Amniotic epithelial cell (primary cell): ENCODE results near the gene RGS9.

Experiments used
- DNase-seq: peaks from one replicate; pipeline ENCODE4 v3.0.0-alpha.2; 2010; ENCODE audit warnings: low read depth

RGS9 gene

DNA sequence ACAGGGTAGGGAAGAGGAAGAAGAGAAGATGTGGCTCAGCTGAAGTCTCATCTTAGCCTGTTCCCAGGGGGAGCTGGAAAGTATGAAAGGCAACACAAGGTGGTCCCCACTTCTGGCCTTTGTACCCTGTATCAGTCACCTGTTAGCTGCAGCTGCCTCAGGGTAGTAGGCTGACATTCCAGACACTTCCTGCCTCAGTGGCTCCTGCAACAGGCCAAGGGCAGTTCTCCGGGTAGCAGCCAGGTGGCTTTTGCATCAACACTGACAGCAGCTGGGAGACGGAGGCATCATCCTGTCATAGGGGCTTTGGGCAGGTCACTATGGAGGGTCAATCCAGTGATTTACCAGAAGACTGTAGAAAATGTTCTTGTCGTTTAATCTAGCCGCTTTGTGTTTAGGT, 124.0 kb downstream of the RGS9 start:
- no peak for DNase-seq

DNA sequence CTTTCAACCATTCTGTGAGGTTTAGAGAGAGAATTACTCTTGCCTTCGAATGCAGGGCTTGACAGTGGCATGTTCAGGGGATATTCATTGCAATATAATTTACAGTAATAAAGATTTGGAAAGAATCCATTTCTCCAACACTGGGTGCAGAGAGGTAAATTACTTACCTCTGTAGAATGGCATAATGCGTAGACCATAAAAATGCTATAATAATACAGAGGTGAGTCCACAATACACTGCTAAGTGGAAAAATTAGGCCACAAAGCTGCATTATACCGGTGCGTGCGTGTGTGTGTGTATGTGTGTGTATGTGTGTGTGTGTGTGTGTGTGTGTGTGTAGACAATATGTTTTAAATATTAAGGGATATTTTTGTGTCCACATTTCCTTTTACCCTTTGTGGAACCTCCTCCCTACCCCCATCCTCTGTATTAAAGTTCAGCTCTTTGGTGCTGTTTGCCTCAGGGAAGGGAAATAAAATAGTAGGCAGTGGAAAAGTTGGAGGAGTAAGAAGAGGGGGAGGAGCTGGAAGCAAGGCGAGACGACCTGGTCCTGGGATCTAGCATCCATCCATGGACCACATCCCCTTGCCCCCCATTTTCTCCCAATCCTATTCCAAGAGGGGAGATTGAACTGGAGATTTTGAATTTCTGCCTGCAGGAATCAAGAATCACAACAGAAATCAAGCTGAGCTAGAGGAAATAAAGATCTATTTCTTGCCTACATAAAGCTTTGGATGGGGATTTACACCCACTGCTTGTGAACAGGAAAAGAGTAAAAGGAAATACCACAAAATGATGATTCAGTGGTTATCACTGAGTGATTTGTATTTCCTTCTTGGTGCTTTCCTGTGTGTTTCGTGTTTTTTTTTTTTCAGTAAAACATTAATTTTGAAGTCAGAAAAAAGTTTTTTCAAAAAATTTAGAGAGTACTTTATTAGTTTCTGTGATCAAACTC, 124.8 kb downstream of the RGS9 start:
- DNase-seq, result peak; percentile 41

DNA sequence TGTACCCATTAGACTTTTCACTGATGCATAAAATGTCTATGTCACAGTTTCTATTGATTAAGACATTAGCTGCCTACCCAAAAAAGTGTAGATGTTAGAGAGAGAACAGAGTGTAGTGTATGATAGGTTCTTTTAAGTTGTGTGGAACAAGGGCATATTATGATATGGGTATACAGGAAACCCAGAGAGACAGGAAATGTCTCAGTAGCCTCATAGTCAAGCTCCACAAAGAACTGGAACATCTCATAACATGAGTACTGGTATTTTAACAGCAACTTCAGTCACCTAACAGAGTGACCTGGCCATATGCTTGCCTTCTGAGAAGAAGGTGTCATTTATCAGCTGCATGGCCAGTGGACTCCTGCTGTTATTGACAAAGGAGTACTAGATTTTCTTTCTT, 128.1 kb downstream of the RGS9 start:
- no peak for DNase-seq

- peak; percentile 53 for DNase-seq
Measured at GRCh38 chr17:65268832-65269231, 131.7 kb downstream of the RGS9 start.

GRCh38 chr17:65270499-65271253, 133.5 kb downstream of the RGS9 start:
- DNase-seq, result no peak

GRCh38 chr17:65271296-65271695, 134.1 kb downstream of the RGS9 start:
- DNase-seq, result no peak
